ENCODE data around the gene FNTB.
"Not testable (repeated sequence)": the region's sequence is repeated elsewhere in the genome, so short reads cannot be mapped to it uniquely, and the experiment has no call there.

FNTB gene

DNA sequence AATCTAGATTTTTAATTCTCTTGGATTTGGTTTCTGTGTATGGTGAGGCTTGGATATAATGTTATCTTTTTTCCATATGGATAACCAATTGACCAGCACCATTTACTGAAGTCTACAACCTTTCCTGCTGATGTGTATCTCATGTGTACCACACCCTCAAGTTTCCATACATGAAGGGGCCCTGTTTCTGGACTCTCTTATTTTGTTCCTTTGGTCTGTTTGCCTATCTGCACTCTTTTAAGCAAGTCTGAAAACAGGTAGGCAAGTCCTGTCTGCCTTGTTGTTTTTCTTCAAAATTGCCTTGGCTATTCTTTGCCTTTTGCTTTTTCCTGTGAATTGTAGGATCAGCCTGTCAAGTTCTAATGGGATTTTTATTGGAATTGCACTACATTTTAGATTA is 71.0 kb downstream of the FNTB start:
- DNase-seq = no peak

DNA sequence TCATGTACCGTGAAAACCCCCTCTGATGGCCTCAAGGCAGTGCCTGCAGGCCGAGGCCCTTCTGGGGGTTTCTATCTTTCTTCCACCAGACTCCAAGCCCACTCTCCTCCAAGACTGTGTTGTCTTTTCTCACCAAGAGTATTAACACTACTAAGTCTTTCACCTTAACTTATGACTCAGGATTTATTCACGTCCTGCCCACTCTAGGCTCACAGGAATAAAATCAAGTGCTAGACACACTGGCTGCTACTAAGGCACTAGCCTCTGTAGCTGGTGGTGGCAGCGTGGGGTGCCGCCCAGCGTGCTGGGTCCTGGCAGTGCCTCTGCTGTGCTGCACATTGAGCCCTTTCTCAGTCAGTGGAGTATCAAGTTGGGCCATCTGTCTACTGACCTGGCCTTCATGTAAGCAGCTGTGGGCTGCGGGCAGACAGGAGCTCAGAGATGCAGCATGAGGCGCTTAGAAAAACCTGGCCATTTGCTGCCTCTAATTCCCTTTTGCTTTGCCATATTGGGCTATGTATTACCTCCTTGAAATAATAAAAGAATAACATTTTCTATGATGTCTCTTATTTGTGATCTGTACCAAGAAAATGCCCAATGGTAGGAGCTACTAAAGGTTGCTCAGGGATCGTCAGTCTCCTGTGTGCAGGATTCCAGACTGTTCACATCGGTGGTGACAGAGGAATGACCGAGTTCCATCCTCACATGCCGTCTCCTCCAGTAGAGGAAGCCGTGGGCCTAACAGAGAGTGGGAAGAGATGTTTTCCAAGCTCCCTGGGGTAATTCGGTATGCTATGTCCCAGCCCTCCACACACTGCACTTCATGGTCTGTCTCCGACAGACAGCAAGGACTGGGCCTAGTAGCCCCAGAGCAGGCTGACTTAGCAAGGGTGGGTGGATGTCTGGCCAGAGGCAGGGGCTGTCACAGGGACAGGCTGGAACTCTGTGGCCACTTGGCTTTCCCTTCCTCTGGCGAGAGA is 75.7 kb downstream of the FNTB start:
- DNase-seq = no peak

DNA sequence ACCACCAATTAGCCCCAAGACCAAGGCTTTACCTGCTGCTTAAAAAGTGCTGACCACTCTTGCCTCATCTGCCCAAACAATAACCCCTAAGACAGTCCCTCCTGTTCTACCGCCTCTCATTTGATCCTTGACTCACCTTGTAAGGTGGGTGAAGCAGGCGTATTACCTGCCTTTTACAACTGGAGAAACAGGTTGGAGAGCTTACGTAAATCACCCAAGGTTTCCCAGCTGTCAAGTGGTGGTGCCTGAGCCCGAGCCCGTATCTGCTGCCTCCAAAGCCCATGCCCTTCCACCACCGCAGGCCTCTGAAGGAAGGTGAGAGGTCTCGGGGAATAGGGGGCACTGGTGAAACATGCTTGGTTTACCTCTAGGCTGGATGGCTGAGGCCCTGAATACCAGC is 79.0 kb downstream of the FNTB start:
- DNase-seq = no peak

- DNase-seq = no peak
These were observed 83.2 kb downstream of the FNTB start for GRCh38 chr14:65069874-65070413.

DNA sequence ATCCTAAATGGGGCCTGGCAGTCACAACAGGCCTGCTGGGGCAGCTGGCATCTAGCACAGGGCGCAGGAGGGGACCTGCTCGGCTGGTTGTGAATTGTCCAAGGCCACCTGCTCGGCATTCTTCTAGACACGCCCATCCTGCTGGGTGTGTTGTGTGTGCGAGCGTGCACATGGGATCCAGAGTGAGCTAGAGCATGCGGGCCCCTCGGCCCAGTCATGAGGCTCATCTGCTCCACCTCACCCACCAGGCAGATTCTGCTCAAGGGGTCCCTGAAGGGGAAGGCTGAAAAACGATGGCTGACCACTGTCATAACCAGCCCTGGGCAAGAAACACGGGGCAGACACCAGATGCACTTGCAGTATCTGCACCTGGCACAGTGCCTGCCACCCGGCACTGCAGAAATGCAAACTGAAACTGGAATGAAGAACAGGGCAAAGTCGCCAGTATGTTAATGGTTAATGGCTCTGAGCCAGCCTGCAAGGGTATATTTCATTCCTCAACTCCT is 83.8 kb downstream of the FNTB start:
- peak; percentile 68 to 89 (median 85) for DNase-seq

GRCh38 chr14:65071544-65071943 is 84.8 kb downstream of the FNTB start:
- no peak for DNase-seq

DNA sequence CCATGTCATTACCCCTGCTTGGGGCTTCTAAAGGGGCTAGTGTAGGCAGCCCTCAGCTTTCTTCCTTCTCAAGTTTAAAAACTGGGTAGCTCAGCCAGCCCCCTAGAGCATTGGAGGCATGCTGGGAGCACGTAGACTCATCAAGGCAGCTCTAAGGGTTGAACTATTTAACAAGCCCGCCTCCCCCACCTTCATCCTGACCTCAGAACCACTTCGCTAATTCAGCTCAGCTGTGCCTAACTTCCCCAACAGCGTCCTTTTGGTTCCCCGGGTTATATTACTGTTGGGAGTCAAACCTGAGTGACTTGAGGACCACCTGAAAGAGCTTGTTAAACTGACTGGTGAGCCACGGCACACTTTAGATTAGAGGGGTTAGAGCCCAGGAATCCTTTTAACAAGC is 85.6 kb downstream of the FNTB start:
- no peak for DNase-seq

DNA sequence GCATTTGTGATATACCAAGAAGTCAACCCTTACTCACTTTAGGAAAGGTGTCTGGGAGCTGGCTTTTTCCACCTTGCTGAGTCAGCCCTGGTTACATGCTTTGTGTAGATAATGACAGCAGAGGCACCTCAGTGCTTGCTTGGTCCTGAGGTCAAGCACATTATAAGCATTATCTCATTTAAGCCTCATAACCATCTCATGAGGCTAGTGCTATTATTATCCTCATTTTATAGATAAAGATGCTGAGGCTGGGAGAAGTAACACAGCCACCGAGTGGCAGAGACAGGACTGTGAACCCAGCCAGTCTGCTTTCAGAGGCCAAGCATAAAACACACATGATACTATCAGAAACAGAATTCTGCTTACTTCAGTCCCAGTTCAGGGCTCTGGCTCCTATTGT is 86.2 kb downstream of the FNTB start:
- DNase-seq = no peak

GRCh38 chr14:65073605-65074201 is 87.0 kb downstream of the FNTB start:
- DNase-seq = no peak

DNA sequence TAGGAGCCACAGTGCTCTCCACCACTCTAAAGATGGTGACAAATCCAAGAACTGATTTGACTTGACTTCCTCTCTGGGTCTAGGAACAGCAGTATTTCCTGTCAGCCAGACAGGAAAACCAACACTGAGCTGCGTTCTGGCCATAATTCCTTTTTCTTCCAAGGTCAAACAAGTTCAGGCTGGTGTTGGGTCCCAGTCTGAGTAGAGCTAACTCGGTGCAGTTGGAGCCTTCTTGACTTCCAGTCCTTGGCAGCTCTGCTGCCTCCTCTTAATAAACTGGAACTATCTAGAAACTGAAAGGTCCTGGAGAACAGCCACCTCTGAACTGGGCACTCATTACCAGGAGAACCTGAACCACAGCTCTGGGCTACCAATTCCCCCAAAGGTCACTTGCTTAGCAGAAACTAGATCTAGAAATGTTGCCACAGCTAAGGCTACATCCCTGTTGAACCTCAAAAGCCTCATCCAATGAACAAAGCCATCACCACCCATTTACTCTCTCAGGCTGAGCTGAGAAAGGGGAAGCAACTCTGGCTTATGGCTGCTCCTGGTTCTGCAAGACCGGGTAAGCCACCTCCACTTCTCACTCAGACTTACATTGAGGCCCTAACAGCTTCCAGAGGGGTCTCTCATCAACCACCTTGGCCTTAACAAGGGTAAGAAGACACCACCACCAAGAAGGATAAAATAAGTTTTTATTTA is 87.9 kb downstream of the FNTB start:
- no peak for DNase-seq

DNA sequence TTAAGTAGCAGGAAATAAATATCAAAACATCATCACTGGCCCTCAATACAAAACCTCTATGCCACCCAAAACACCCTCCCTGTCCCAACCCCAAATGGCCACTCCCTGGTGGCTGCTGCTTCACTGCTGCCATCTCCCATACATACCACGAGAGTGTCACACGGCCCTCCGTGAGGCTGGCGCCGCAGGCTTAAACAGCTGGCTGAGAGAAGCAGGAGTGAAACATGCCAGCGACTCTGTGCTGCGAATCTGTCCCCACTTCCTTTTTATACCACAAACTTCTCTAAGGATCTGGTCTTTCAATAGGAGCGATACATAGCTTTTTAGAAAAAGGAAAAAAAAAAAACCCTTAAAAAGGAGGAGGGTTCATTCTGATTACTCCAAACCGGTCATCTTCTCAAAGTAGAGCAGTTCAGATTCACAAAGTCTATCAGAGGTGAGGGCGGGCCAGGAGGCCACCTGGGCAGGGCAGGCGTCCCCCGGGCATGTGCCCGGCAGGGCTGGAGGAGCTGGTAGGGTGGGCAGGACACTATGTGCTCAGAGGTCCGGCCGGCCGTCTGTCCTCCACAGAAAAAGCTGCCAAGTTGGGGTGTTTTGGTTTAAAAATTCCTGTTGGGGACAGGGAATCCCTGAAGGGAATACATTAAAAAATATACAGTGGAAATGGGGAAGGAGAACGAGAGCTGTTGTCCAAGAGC is 89.1 kb downstream of the FNTB start:
- DNase-seq = no peak

DNA sequence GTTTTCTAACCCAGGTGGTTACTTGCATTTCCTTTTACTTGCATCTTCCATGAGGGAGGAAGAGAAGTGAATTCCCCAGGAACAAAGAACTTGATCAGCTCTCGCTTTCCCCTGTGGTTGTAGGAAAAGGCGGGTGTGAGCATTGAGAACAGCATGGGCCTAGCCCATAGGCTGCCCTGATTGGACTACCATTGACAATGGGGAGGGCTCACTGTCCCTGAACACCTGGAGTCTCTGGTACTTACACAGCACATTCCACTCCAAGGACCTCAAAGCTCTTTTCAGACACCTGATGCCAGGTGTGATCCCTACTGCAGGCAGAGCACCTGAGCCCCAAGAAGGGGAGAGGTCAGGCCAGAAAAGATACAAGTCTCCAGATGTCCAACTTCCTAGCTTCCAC is 90.6 kb downstream of the FNTB start:
- DNase-seq = peak in 1 of 3 experiments; percentile 68

- DNase-seq = no peak
These were observed 92.5 kb downstream of the FNTB start for GRCh38 chr14:65079201-65079600.

GRCh38 chr14:65079768-65080167 is 93.1 kb downstream of the FNTB start:
- no peak for DNase-seq

DNA sequence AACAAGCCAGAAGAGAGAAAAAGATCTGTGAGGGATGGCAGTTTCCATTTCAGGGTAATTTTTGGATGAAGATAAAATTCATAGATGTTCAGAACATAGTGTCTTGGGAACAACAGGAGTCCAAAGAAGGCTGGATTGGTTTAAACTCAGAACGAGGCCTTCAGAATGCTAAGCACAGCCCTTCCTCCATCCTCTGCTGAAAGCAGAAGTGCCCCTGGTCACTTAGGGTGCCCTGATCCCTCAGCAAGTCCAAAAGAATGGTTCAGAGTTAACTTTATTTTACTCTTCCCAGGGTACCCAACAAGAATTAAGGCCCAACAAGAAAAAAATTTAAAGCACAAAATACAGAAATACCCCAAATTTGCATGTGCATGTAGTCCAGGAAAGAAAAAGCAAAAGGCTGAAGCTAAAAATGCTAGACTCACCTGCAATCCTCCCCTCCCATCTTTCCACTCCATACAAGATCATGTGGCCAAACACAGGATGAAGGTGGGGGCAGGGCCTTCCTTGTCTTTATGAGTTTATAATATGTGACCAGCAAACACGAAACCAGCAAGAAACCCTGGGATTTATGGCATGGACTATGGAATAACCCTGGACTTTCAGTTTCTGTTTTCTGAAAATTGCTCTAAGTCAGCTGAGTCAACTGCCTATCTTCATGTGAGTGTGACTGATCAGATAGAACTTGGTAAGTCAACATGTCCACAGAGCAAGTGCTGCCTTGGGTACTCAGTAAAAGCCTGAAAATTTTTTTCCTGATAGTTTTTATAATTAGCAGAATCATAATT is 94.5 kb downstream of the FNTB start:
- no peak for DNase-seq

DNA sequence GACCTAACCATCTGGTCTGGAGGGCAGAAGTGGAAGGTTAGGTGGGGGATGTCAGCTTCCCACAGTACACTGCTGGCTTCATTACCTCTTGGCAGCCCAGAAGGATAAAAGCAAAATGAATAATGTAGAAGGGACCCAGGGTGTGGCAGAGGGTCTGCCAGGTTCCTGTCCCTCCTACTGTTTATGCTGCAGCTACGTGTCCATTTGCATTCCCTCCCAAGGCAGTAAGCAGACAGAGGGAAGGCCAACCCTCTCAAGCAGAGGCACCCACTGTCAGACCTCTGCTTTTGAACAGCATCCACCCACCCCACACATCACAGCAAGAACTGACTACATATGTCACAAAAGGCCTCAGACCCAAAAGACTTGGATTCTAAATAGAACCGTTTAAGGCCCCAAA is 96.2 kb downstream of the FNTB start:
- no peak for DNase-seq

GRCh38 chr14:65084554-65085505 is 98.1 kb downstream of the FNTB start:
- no peak for DNase-seq

- DNase-seq = not testable (repeated sequence)
These were observed 100.0 kb downstream of the FNTB start for GRCh38 chr14:65086686-65087085.

DNA sequence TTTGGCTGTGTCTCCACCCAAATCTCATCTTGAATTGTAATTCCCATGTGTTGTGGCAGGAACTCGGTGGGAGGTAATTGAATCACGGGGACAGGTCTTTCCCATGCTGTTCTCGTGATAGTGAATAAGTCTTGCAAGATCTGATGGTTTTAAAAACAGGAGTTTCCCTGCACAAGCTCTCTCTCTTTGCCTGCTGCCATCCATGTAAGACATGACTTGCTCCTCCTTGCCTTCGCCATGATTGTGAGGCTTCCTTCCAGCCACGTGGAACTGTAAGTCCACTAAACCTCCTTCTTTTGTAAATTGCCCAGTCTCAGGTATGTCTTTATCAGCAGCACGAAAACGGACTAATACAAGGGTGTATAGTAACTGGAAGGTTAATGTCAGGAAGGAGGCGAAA is 101.1 kb downstream of the FNTB start:
- not testable (repeated sequence) for DNase-seq

GRCh38 chr14:65092349-65092748 is 105.7 kb downstream of the FNTB start:
- no peak for DNase-seq

Data from NCI-H1417 (cell line).